ENCODE results near the gene RAB4B. TPM values are rescaled to one million over a fixed set of nuclear protein-coding genes. Genes with fewer than 3 reads are reported as not detected.

The RAB4B gene
- total and polyA plus RNA-seq, 2 donors (not counting 1 experiment from before 2014, with no cell fraction given), result 10.6 to 12.8 TPM

DNA sequence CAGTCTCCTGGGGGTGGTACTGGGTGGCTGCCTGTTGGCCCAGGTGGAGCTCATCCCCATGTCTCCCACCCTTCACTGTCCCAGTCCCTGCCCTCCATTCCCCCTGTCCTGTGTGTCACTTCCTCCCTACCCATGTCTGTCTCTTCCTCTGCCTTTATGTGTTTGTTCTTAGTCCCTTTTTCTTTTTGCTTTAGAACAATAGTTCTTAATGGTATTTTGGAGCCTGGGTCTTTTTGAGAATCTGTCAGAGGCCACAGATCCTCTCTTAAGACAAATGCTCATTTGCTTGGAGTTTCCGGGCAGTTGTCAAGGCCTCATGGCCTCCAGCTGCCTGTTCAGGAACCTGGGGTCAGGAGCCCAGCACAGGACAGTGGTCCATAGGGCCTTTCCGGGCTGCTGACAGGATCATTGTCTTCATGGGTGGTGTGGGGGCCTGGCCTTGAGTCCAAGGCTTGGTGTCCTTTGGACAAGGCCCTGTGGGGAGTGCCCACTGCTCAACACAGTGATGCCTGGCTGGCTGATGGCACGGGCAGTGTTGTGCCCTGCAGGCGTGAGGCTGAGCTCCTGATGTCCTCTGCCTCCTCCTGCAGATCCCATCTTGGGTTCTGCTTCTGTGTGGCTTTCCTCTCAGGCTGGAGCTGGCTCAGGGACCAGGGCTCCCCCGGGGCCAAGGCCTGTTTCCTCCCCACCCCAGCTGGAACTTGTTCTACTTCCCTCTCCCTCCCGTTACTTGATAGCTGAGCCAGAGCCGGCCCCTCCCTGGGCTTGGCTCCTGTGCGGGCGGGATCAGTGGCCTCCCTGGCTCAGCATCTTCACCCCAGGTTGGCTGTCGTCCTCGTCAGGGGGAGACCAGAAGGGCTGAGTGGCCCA, 24.5 kb downstream of the RAB4B start:
- H3K9ac ChIP-seq (ENCODE audit: insufficient read depth, low read length), result peak overlapping the region; percentile 32
- peaks cover 4% of the 10 kb centered on the region for H4K20me1 ChIP-seq (ENCODE audit: control insufficient read depth, extremely low read depth, insufficient read depth, low read length)
- H3K4me2 ChIP-seq (ENCODE audit: extremely low read depth, insufficient read depth, low read length), result peak overlapping the region; percentile 77
- H3K9me3 ChIP-seq (ENCODE audit: control insufficient read depth, insufficient read depth, low read depth, low read length), result no peaks in the 10 kb centered on the region
- H3K79me2 ChIP-seq (ENCODE audit: control insufficient read depth, insufficient read depth, low read length), result peaks cover 78% of the 10 kb centered on the region
- DNase-seq (ENCODE audit: low read depth in 2 of 2), result no peak
- H3K4me3 ChIP-seq (replicated peaks in 1 of 4; ENCODE audit: control extremely low read depth in 1 of 4, insufficient read depth in 1 of 4, low read depth in 3 of 4, low read length in 4 of 4), result peak overlapping the region; percentile 8 to 83 (median 37)
- no peaks in the 10 kb centered on the region for H3K27me3 ChIP-seq (ENCODE audit: control insufficient read depth, insufficient read depth, low read length)
- peak overlapping the region; percentile 62 for H3K27ac ChIP-seq (ENCODE audit: insufficient read depth, low read length)
- peaks cover 51% of the 10 kb centered on the region for H3K4me1 ChIP-seq (ENCODE audit: control insufficient read depth, extremely low read depth, insufficient read depth, low read length)
- H2AFZ ChIP-seq (ENCODE audit: low read length), result no peak overlapping the region
- peaks cover 29% of the 10 kb centered on the region for H3K36me3 ChIP-seq (ENCODE audit: control insufficient read depth, insufficient read depth, low read length)
- no peak for TF ChIP-seq EZH2 (IDR thresholded peaks at IDR 0.05; ENCODE audit: low read length, missing control alignments)
- TF ChIP-seq, protein P1, sequence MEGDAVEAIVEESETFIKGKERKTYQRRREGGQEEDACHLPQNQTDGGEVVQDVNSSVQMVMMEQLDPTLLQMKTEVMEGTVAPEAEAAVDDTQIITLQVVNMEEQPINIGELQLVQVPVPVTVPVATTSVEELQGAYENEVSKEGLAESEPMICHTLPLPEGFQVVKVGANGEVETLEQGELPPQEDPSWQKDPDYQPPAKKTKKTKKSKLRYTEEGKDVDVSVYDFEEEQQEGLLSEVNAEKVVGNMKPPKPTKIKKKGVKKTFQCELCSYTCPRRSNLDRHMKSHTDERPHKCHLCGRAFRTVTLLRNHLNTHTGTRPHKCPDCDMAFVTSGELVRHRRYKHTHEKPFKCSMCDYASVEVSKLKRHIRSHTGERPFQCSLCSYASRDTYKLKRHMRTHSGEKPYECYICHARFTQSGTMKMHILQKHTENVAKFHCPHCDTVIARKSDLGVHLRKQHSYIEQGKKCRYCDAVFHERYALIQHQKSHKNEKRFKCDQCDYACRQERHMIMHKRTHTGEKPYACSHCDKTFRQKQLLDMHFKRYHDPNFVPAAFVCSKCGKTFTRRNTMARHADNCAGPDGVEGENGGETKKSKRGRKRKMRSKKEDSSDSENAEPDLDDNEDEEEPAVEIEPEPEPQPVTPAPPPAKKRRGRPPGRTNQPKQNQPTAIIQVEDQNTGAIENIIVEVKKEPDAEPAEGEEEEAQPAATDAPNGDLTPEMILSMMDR (conservative IDR thresholded peaks at IDR 0.05 in 1 of 2, IDR thresholded peaks at IDR 0.05 in 1 of 2; ENCODE audit: low read depth in 1 of 2, low read length in 2 of 2), result no peak

DNA sequence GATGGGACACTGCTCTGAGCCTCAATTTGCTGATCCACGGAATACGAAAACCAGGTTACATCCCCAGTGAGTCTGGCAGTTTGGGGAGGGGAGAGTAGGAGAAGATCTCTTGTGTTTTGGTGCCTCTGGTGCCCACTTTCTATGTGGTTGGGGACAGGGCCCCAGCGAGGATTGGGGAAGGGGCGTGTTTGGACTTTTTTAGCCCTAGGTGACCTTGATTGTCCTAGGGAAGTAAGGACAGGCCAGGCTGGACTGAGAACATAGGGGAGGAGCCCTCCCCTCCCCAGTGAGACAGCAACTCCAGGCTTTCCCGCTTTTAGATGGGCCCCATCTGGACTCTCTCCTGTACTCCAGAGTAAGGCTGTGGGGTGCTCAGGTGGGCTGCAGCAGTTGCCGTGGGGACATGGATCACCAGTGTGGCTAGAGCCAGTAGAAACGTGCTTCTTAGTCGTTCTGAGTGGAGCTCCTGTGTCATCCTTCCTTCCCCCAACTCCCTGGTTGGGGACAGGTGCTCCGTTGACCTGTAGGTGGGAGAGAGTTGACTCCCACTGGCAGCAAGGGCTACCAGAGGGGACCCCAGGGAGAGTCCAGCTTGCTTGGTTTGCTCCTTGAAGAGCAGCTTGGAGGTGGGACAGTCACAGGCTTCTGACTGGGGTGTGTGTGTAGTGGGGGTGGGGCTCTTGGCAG, 25.3 kb downstream of the RAB4B start:
- Histone ChIP-seq H3K79me2 (ENCODE audit: control insufficient read depth, insufficient read depth, low read length) (peaks cover 86% of the 10 kb centered on the region), H3K4me1 (ENCODE audit: control insufficient read depth, extremely low read depth, insufficient read depth, low read length) (peaks cover 46% of the 10 kb centered on the region), H3K36me3 (ENCODE audit: control insufficient read depth, insufficient read depth, low read length) (peaks cover 35% of the 10 kb centered on the region), H3K27me3 (ENCODE audit: control insufficient read depth, insufficient read depth, low read length) (no peaks in the 10 kb centered on the region), H2AFZ (ENCODE audit: low read length) (no peak overlapping the region), H3K4me2 (ENCODE audit: extremely low read depth, insufficient read depth, low read length) (peak overlapping the region; percentile 77), H3K4me3 (replicated peaks in 1 of 4; ENCODE audit: control extremely low read depth in 1 of 4, insufficient read depth in 1 of 4, low read depth in 3 of 4, low read length in 4 of 4) (peak overlapping the region in 2 of 4 experiments; percentile 14 to 83), H4K20me1 (ENCODE audit: control insufficient read depth, extremely low read depth, insufficient read depth, low read length) (peaks cover 4% of the 10 kb centered on the region), H3K27ac (ENCODE audit: insufficient read depth, low read length) (peak overlapping the region; percentile 62), H3K9ac (ENCODE audit: insufficient read depth, low read length) (no peak overlapping the region), H3K9me3 (ENCODE audit: control insufficient read depth, insufficient read depth, low read depth, low read length) (no peaks in the 10 kb centered on the region)
- TF ChIP-seq, protein P1 (conservative IDR thresholded peaks at IDR 0.05 in 1 of 2, IDR thresholded peaks at IDR 0.05 in 1 of 2; ENCODE audit: low read depth in 1 of 2, low read length in 2 of 2), result no peak
- TF ChIP-seq EZH2 (IDR thresholded peaks at IDR 0.05; ENCODE audit: low read length, missing control alignments), result no peak
- no peak for DNase-seq (ENCODE audit: low read depth in 2 of 2)
